Tibial artery (tissue), 4 donors: Measurements from ENCODE around the gene PLVAP.

Experiments used
- DNase-seq, 2 donors: peaks; one replicate each; pipeline ENCODE4 v3.0.0-alpha.2; 2019
- H3K27ac ChIP-seq, 2 donors: fragments of 200-600 bp; sonication (generic) in 1 of 2; 1 replicate in 1 of 2; 2 replicates in 1 of 2; pipeline ENCODE4 v1.5.1; 2018 to 2019; ENCODE audit warnings: mild to moderate bottlenecking in 1 of 2
- H3K27me3 ChIP-seq, 2 donors: fragments of 200-600 bp; sonication (generic) in 1 of 2; one replicate each; pipeline versions ENCODE4 v1.5.1 to v1.6.0; 2016 to 2019
- H3K36me3 ChIP-seq, 3 donors: fragments of 200-600 bp; sonication (generic) in 2 of 3; one replicate each; pipeline ENCODE4 v1.5.1; 2016 to 2019; ENCODE audit warnings: mild to moderate bottlenecking in 2 of 3
- H3K4me1 ChIP-seq, 4 donors: fragments of 200-600 bp; sonication (generic) in 2 of 4; 1 replicate in 3 of 4; 2 replicates in 1 of 4; pipeline ENCODE4 v1.5.1; 2016 to 2019
- H3K4me3 ChIP-seq, 2 donors: fragments of 200-600 bp; sonication (generic) in 1 of 2; 1 replicate in 1 of 2; 2 replicates in 1 of 2; pipeline ENCODE4 v1.5.1; 2018 to 2019; ENCODE audit warnings: mild to moderate bottlenecking in 2 of 2
- H3K9me3 ChIP-seq, 3 donors: fragments of 200-600 bp; sonication (generic) in 1 of 3; one replicate each; pipeline ENCODE4 v1.5.1; 2016 to 2019
- CTCF ChIP-seq, 2 experiments: fragments of 200-600 bp in 1 of 2; fragments of 450-650 bp in 1 of 2; IDR thresholded peaks; one replicate each; pipeline ENCODE4 v1.5.1; 2017 to 2019; ENCODE audit warnings: antibody characterized with exemption in 2 of 2, mild to moderate bottlenecking in 1 of 2, moderate library complexity in 1 of 2
- intact Hi-C: fragments of 100-400 bp; cut with DNase I; formaldehyde crosslinking; loops from one replicate; pipeline ENCODE4 v1.15.0; 2023; ENCODE audit warnings: low total_unique reads

Gene PLVAP

GRCh38 chr19:17334414-17335409 lies 42.4 kb downstream of the PLVAP start, which contains the start of gene ANO8:
Gene ANO8, minus strand, starts transcription at chr19:17334855. Its CDS starts 185 bp downstream, at chr19:17334670.
- no peaks in the 10 kb centered on the region for H3K27me3 ChIP-seq
- H3K4me1 ChIP-seq = peaks cover 0 to 46% (median 33%) of the 10 kb centered on the region in 4 donors
- peak within 1 kb of the TSS; percentile 69 to 87 for H3K4me3 ChIP-seq
- H3K27ac ChIP-seq = peak within 1 kb of the TSS; percentile 68 to 88
- peak; percentile 95 to 97 for DNase-seq
- H3K36me3 ChIP-seq = peaks cover 0 to 11% (median 0%) of the 10 kb centered on the region in 3 donors
- intact Hi-C loops = no loop called here
- no peak for TF ChIP-seq CTCF (IDR thresholded peaks at IDR 0.05)
- H3K9me3 ChIP-seq = no peaks in the 10 kb centered on the region

GRCh38 chr19:17333611-17334413 lies 43.3 kb downstream of the PLVAP start:
- Histone ChIP-seq H3K36me3 (peaks cover 0 to 8% (median 0%) of the 10 kb centered on the region in 3 donors), H3K4me3 (peak overlapping the region; percentile 69 to 87), H3K9me3 (no peaks in the 10 kb centered on the region), H3K27me3 (no peaks in the 10 kb centered on the region), H3K4me1 (peaks cover 0 to 53% (median 34%) of the 10 kb centered on the region in 4 donors), H3K27ac (peak overlapping the region; percentile 68 to 70)
- TF ChIP-seq CTCF (IDR thresholded peaks at IDR 0.05) = no peak
- no peak for DNase-seq
- intact Hi-C loops = no loop called here

GRCh38 chr19:17332677-17333581 lies 44.2 kb downstream of the PLVAP start:
- Histone ChIP-seq H3K27me3 (no peaks in the 10 kb centered on the region), H3K27ac (no peak overlapping the region), H3K9me3 (no peaks in the 10 kb centered on the region), H3K4me1 (peaks cover 0 to 51% (median 28%) of the 10 kb centered on the region in 4 donors), H3K4me3 (no peak overlapping the region), H3K36me3 (peaks cover 0 to 8% (median 0%) of the 10 kb centered on the region in 3 donors)
- DNase-seq = no peak
- TF ChIP-seq CTCF (IDR thresholded peaks at IDR 0.05) = no peak
- intact Hi-C loops = no loop called here

GRCh38 chr19:17332360-17332676 lies 44.8 kb downstream of the PLVAP start:
- no peak overlapping the region for H3K27ac ChIP-seq
- peaks cover 0 to 10% (median 0%) of the 10 kb centered on the region in 3 donors for H3K36me3 ChIP-seq
- DNase-seq = no peak
- H3K4me1 ChIP-seq = peaks cover 0 to 50% (median 26%) of the 10 kb centered on the region in 4 donors
- no peak overlapping the region for H3K4me3 ChIP-seq
- no peaks in the 10 kb centered on the region for H3K9me3 ChIP-seq
- intact Hi-C loops = no loop called here
- no peak for TF ChIP-seq CTCF (IDR thresholded peaks at IDR 0.05)
- no peaks in the 10 kb centered on the region for H3K27me3 ChIP-seq
